Endothelial cell of umbilical vein (primary cell): ENCODE measurements around the gene PDCD1LG2. TPM values are rescaled to one million over a fixed set of nuclear protein-coding genes. Genes with fewer than 3 reads are reported as not detected.

Experiments used
- BruUV-seq: library from RNA; stranded (reverse); fragments of 400-500 nt; replicated peaks from 2 replicates; lab custom pipeline; 2021; lab: Mats Ljungman, UMichigan
- CTCF ChIA-PET: fragments of 300-600, 350-600 bp; sonication (Branson Sonifier 250); formaldehyde crosslinking; loops from one replicate; lab custom pipeline; 2021; ENCODE audit warnings: antibody characterized with exemption, inconsistent platforms; lab: Charles Lee
- POLR2A ChIA-PET: fragments of 300-600, 350-600 bp; sonication (Branson Sonifier 250); formaldehyde crosslinking; loops from one replicate; lab custom pipeline; 2021; ENCODE audit warnings: antibody characterized with exemption, inconsistent platforms; lab: Charles Lee
- DNase-seq: peaks from one replicate; pipeline ENCODE4 v3.0.0-alpha.2; 2011; ENCODE audit warnings: low read depth, low spot score
- FAIRE-seq: peaks from 2 replicates; lab custom pipeline; 2011; peaks lifted over from hg19 to GRCh38; lab: Jason Lieb, UNC
- H2AFZ ChIP-seq: 2 replicates; pipeline ENCODE4 v1.6.0; 2012; ENCODE audit warnings: low read depth, low read length, control low read depth, inconsistent platforms
- H3K27ac ChIP-seq: 2 replicates; pipeline ENCODE4 v1.5.1; 2011; ENCODE audit warnings: low read depth, mild to moderate bottlenecking, control low read depth, low read length, moderate library complexity; ENCODE audit not compliant: insufficient read depth
- H3K27me3 ChIP-seq, 2 experiments: 2 replicates each; pipeline versions ENCODE4 v1.6.0 to v1.6.1; 2011; ENCODE audit warnings: low read length in 2 of 2, mixed read lengths in 1 of 2; ENCODE audit not compliant: control insufficient read depth in 2 of 2, insufficient read depth in 2 of 2
- H3K36me3 ChIP-seq, 2 experiments: 2 replicates in 1 of 2; 3 replicates in 1 of 2; pipeline ENCODE4 v1.5.1; 2011; ENCODE audit warnings: low read length in 2 of 2, mild to moderate bottlenecking in 1 of 2, moderate library complexity in 1 of 2; ENCODE audit not compliant: control insufficient read depth in 2 of 2, insufficient read depth in 2 of 2; ENCODE audit errors: extremely low read depth in 1 of 2
- H3K4me1 ChIP-seq: 3 replicates; pipeline ENCODE4 v1.5.1; 2011; ENCODE audit warnings: mild to moderate bottlenecking, low read length; ENCODE audit not compliant: control insufficient read depth, insufficient read depth; ENCODE audit errors: extremely low read depth
- H3K4me2 ChIP-seq: 2 replicates; pipeline ENCODE4 v1.6.1; 2011; ENCODE audit warnings: low read length, control low read depth, mixed read lengths; ENCODE audit not compliant: insufficient read depth
- H3K4me3 ChIP-seq, 3 experiments: fragments of 200-600 bp in 1 of 3; sonication (generic), shearing (Covaris generic) in 1 of 3; replicated peaks in 1 of 3; 2 replicates each; pipeline ENCODE4 v1.5.1; 2011 to 2016; ENCODE audit warnings: control low read depth in 3 of 3, low read length in 3 of 3, mild to moderate bottlenecking in 2 of 3, inconsistent platforms in 1 of 3, low read depth in 1 of 3, moderate library complexity in 1 of 3; ENCODE audit not compliant: insufficient read depth in 1 of 3
- H3K79me2 ChIP-seq: 2 replicates; pipeline ENCODE4 v1.6.0; 2012; ENCODE audit warnings: low read length, inconsistent platforms; ENCODE audit not compliant: control insufficient read depth, insufficient read depth
- H3K9ac ChIP-seq: replicated peaks from 2 replicates; pipeline ENCODE3; 2011; ENCODE audit warnings: low read length, control low read depth; ENCODE audit not compliant: insufficient read depth; ENCODE audit errors: extremely low read depth
- H3K9me1 ChIP-seq: replicated peaks from 3 replicates; pipeline ENCODE4 v1.6.0; 2011; ENCODE audit warnings: mild to moderate bottlenecking, low read length; ENCODE audit not compliant: control insufficient read depth, insufficient read depth; ENCODE audit errors: extremely low read depth
- H3K9me3 ChIP-seq: replicated peaks from 2 replicates; pipeline ENCODE4 v1.5.1; 2012; ENCODE audit warnings: low read length, inconsistent platforms; ENCODE audit not compliant: control insufficient read depth, insufficient read depth
- H4K20me1 ChIP-seq: replicated peaks from 2 replicates; pipeline ENCODE3; 2011; ENCODE audit warnings: mild to moderate bottlenecking, low read length; ENCODE audit not compliant: control insufficient read depth, insufficient read depth; ENCODE audit errors: extremely low read depth
- CTCF ChIP-seq, 2 donors: IDR thresholded peaks; 1 replicate in 1 of 2; 2 replicates in 1 of 2; pipeline ENCODE4 v1.5.1; 2011; ENCODE audit warnings: low read length in 2 of 2, mild to moderate bottlenecking in 2 of 2, moderate library complexity in 2 of 2, control low read depth in 1 of 2, inconsistent platforms in 1 of 2, low read depth in 1 of 2; ENCODE audit not compliant: insufficient read depth in 1 of 2; ENCODE audit errors: extremely low read depth in 1 of 2
- EZH2 ChIP-seq: IDR thresholded peaks from 2 replicates; pipeline ENCODE4 v1.6.1; 2012; ENCODE audit warnings: borderline replicate concordance, low read depth, mild to moderate bottlenecking, moderate library complexity, low read length, inconsistent platforms; ENCODE audit not compliant: severe bottlenecking
- FOS ChIP-seq: IDR thresholded peaks from 2 replicates; pipeline ENCODE4 v1.6.1; 2011; ENCODE audit warnings: mild to moderate bottlenecking, low read length, moderate library complexity, borderline replicate concordance; ENCODE audit not compliant: insufficient read depth
- GATA2 ChIP-seq: IDR thresholded peaks from 2 replicates; pipeline ENCODE4 v1.7.0; 2011; ENCODE audit warnings: low read depth, mild to moderate bottlenecking, moderate library complexity, mixed read lengths, low read length; ENCODE audit not compliant: insufficient read length, insufficient read depth
- JUN ChIP-seq: IDR thresholded peaks from 2 replicates; pipeline ENCODE4 v1.6.1; 2011; ENCODE audit warnings: borderline replicate concordance, low read depth; ENCODE audit not compliant: insufficient read length, insufficient read depth
- MAX ChIP-seq: IDR thresholded peaks from 2 replicates; pipeline ENCODE4 v1.6.1; 2011; ENCODE audit not compliant: insufficient read depth, insufficient read length
- MYC ChIP-seq: IDR thresholded peaks from one replicate; pipeline ENCODE4 v1.6.1; 2011; ENCODE audit warnings: mild to moderate bottlenecking, low read depth, low read length
- POLR2A ChIP-seq: IDR thresholded peaks from 2 replicates; pipeline ENCODE4 v1.6.1; 2012; ENCODE audit warnings: low read depth, mild to moderate bottlenecking, control low read depth, low read length
- POLR2AphosphoS5 ChIP-seq: IDR thresholded peaks from 2 replicates; pipeline ENCODE4 v1.6.1; 2012; ENCODE audit warnings: low read depth, mild to moderate bottlenecking, control low read depth, low read length, moderate library complexity; ENCODE audit not compliant: insufficient read depth
- dilution Hi-C: fragments of 300-500 bp; cut with MboI; formaldehyde crosslinking; loops from one replicate; pipeline ENCODE4 v1.15.0; 2019; ENCODE audit warnings: low sequenced_read_pairs; ENCODE audit not compliant: extremely low pct_ligation_motif_present
- intact Hi-C: fragments of 100-400 bp; cut with micrococcal nuclease; formaldehyde crosslinking; loops from one replicate; pipeline ENCODE4 v1.10.0; 2022
- polyA plus RNA-seq, 4 experiments: library from polyadenylated mRNA; depleted of rRNA in 3 of 4; stranded (reverse) in 3 of 4; unstranded in 1 of 4; fragments of >200 nt; gene quantifications; 2 replicates each; pipeline versions ENCODE4 v1.2.1 to v1.2.3, GENCODE V29; 2011 to 2012; ENCODE audit warnings: missing spikeins in 1 of 4
- total RNA-seq: library from RNA; stranded (reverse); gene quantifications from 2 replicates; pipeline ENCODE4 v1.2.3, GENCODE V29; 2021

Gene PDCD1LG2
- total and polyA plus RNA-seq, 2 donors (not counting 3 experiments of a cell fraction or from before 2014, with no cell fraction given): 7.9 to 9.5 TPM

DNA sequence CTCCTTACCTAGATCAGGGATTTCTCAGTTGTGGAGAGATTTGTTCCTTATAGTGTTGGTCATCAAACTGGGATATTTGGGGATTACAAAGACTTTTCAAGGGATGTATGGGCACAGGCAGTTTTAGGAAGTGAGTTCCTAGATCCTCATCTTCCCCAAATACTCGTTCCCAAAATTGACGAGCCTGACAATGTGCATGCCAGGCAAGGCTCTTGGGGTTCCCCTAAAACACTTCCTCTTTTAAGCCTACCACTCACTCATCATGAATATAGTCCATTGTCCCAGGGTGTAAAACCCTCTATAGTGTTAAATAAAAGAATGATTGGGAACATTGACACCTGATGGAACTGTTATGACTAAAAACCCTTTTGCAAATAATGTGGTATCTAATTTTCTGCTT, 26.4 kb downstream of the PDCD1LG2 start:
- H3K79me2 ChIP-seq: peaks cover 1% of the 10 kb centered on the region
- no peaks in the 10 kb centered on the region for H3K9me3 ChIP-seq
- ChIA-PET CTCF (interaction anchor here (0.6 kb wide), 1 partner anchor 22 kb away, joined by 3 read pairs; no protein-coding TSS in a partner anchor), POLR2A (no interaction called here)
- intact Hi-C loops (no loop called here), dilution Hi-C loops (no loop called here)
- DNase-seq (no peak), FAIRE-seq (no peak)
- H3K4me3 ChIP-seq: no peak overlapping the region
- TF ChIP-seq POLR2A (no peak), JUN (no peak)
- no peaks in the 10 kb centered on the region for H3K36me3 ChIP-seq
- H3K9me1 ChIP-seq: no peaks in the 10 kb centered on the region
- H3K9ac ChIP-seq: no peak overlapping the region
- no peaks in the 10 kb centered on the region for H3K27me3 ChIP-seq
- H3K4me2 ChIP-seq: no peak overlapping the region
- H3K4me1 ChIP-seq: peaks cover 23% of the 10 kb centered on the region
- no TSS peak for BruUV-seq
- no peak overlapping the region for H2AFZ ChIP-seq
- no peak overlapping the region for H3K27ac ChIP-seq
- no peaks in the 10 kb centered on the region for H4K20me1 ChIP-seq

DNA sequence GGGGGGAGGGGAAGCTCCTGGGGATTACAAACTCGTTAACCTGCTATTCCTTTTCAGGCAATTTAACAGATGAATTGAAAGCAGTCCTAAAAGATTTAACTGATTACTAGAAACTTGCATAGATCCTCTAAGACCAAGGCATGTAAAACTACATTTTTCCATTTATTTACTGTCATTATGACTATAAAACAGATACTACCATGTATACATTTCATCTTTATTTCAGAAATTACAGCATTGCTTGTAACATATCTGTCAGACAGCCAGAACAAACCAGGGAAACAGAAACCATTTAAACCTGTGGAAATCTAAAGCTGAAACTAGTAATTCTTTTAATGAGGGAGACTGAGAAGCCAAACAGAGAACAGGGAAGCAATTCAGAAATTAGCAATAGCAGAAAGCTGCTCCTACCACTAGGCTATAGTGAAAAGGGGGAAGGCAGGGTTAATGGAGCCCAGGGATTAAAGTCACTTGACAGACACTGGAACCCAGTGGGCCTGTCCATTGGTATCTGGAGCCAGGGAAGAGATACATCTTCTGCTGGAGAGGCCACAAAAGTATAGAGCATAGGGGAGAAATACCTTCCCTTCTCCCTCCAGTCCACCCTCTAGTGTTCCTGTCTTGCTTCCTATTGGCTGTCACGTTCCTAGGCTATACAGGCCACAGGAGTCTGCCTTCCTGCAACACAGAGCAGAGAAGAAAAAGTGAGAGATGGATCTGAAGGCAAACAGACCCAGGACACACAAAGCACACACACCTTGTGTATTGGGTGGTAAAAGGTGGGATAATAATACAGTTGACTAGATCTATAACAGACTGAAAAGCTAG, 33.8 kb downstream of the PDCD1LG2 start:
- no peak for FAIRE-seq
- dilution Hi-C loops: no loop called here
- POLR2A ChIA-PET: no interaction called here
- CTCF ChIA-PET: no interaction called here
- no peaks in the 10 kb centered on the region for H3K36me3 ChIP-seq
- H3K4me1 ChIP-seq: no peaks in the 10 kb centered on the region
- TF ChIP-seq MYC (no peak), CTCF (IDR thresholded peaks at IDR 0.05; ENCODE audit: extremely low read depth in 1 of 2, insufficient read depth in 1 of 2, low read depth in 1 of 2, low read length in 2 of 2) (no peak), POLR2AphosphoS5 (no peak), JUN (no peak), GATA2 (no peak), POLR2A (no peak), MAX (no peak), FOS (no peak), EZH2 (no peak)
- H3K27ac ChIP-seq: no peak overlapping the region
- intact Hi-C loops: no loop called here
- BruUV-seq: no TSS peak
- H3K4me2 ChIP-seq: no peak overlapping the region
- H3K9me3 ChIP-seq: no peaks in the 10 kb centered on the region
- H2AFZ ChIP-seq: no peak overlapping the region
- H3K9ac ChIP-seq: no peak overlapping the region
- no peaks in the 10 kb centered on the region for H4K20me1 ChIP-seq
- H3K4me3 ChIP-seq: no peak overlapping the region
- H3K9me1 ChIP-seq: no peaks in the 10 kb centered on the region
- no peaks in the 10 kb centered on the region for H3K27me3 ChIP-seq
- no peak for DNase-seq
- H3K79me2 ChIP-seq: no peaks in the 10 kb centered on the region
